GM23248 (cell line): ENCODE measurements around the gene KRT10.

Experiments used
- EZH2 ChIP-seq: fragments of 200-600 bp; sonication (generic); IDR thresholded peaks from 2 replicates; pipeline ENCODE4 v1.6.1; 2018; ENCODE audit warnings: antibody characterized with exemption, mild to moderate bottlenecking; ENCODE audit not compliant: insufficient read depth, poor library complexity, severe bottlenecking
- EZH2phosphoT487 ChIP-seq: fragments of 200-600 bp; sonication (generic); IDR thresholded peaks from 2 replicates; pipeline ENCODE4 v1.6.1; 2018; ENCODE audit warnings: antibody characterized with exemption, moderate library complexity, mild to moderate bottlenecking, low read depth; ENCODE audit not compliant: insufficient read depth

- TF ChIP-seq EZH2 (no peak), EZH2phosphoT487 (no peak)
Observed at GRCh38 chr17:40794466-40794865, 27.9 kb downstream of the KRT10 start.
